ENCODE results near the gene CSRP1.
A peak's percentile ranks its signal among the peaks of the same experiment; 100 is the strongest.
"Not testable (repeated sequence)": the region's sequence is repeated elsewhere in the genome, so short reads cannot be mapped to it uniquely, and the experiment has no call there.

The CSRP1 gene

GRCh38 chr1:201487742-201488141 is 19.2 kb downstream of the CSRP1 start:
- no peaks in the 10 kb centered on the region for H3K36me3 ChIP-seq (ENCODE audit: control insufficient read depth, insufficient read depth, low read length)

GRCh38 chr1:201486187-201486586 is 20.7 kb downstream of the CSRP1 start:
- no peaks in the 10 kb centered on the region for H3K36me3 ChIP-seq (ENCODE audit: control insufficient read depth, insufficient read depth, low read length)
- H3K4me3 ChIP-seq (ENCODE audit: low read depth, low read length), result no peak overlapping the region

More at GRCh38 chr1:201487742-201488141, 19.2 kb downstream of the CSRP1 start:
- no peak overlapping the region for H3K4me3 ChIP-seq (ENCODE audit: low read depth, low read length)
- no peaks in the 10 kb centered on the region for H3K27me3 ChIP-seq (ENCODE audit: control insufficient read depth, insufficient read depth, low read length)
- H3K9ac ChIP-seq (ENCODE audit: low read depth, low read length), result no peak overlapping the region
- H3K9me3 ChIP-seq (ENCODE audit: control insufficient read depth, insufficient read depth, low read length), result no peaks in the 10 kb centered on the region
- H3K4me1 ChIP-seq (ENCODE audit: control insufficient read depth, insufficient read depth, low read length), result no peaks in the 10 kb centered on the region

GRCh38 chr1:201485184-201485774 is 21.6 kb downstream of the CSRP1 start:
- Histone ChIP-seq H3K9me3 (ENCODE audit: control insufficient read depth, insufficient read depth, low read length) (no peaks in the 10 kb centered on the region), H3K36me3 (ENCODE audit: control insufficient read depth, insufficient read depth, low read length) (no peaks in the 10 kb centered on the region), H3K4me3 (ENCODE audit: low read depth, low read length) (no peak overlapping the region), H3K4me1 (ENCODE audit: control insufficient read depth, insufficient read depth, low read length) (no peaks in the 10 kb centered on the region), H3K9ac (ENCODE audit: low read depth, low read length) (no peak overlapping the region), H3K27me3 (ENCODE audit: control insufficient read depth, insufficient read depth, low read length) (peaks cover 5% of the 10 kb centered on the region)

More at GRCh38 chr1:201486187-201486586, 20.7 kb downstream of the CSRP1 start:
- Histone ChIP-seq H3K27me3 (ENCODE audit: control insufficient read depth, insufficient read depth, low read length) (peaks cover 4% of the 10 kb centered on the region), H3K4me1 (ENCODE audit: control insufficient read depth, insufficient read depth, low read length) (no peaks in the 10 kb centered on the region), H3K9ac (ENCODE audit: low read depth, low read length) (no peak overlapping the region), H3K9me3 (ENCODE audit: control insufficient read depth, insufficient read depth, low read length) (no peaks in the 10 kb centered on the region)

- Histone ChIP-seq H3K9ac (ENCODE audit: low read depth, low read length) (no peak overlapping the region), H3K27me3 (ENCODE audit: control insufficient read depth, insufficient read depth, low read length) (peaks cover 5% of the 10 kb centered on the region), H3K4me1 (ENCODE audit: control insufficient read depth, insufficient read depth, low read length) (peaks cover 11% of the 10 kb centered on the region), H3K9me3 (ENCODE audit: control insufficient read depth, insufficient read depth, low read length) (no peaks in the 10 kb centered on the region), H3K4me3 (ENCODE audit: low read depth, low read length) (no peak overlapping the region), H3K36me3 (ENCODE audit: control insufficient read depth, insufficient read depth, low read length) (no peaks in the 10 kb centered on the region)
Measured at GRCh38 chr1:201483373-201483949, 23.5 kb downstream of the CSRP1 start.

GRCh38 chr1:201482755-201483154 is 24.2 kb downstream of the CSRP1 start:
- H3K27me3 ChIP-seq (ENCODE audit: control insufficient read depth, insufficient read depth, low read length), result peaks cover 5% of the 10 kb centered on the region
- H3K36me3 ChIP-seq (ENCODE audit: control insufficient read depth, insufficient read depth, low read length), result no peaks in the 10 kb centered on the region
- peaks cover 11% of the 10 kb centered on the region for H3K4me1 ChIP-seq (ENCODE audit: control insufficient read depth, insufficient read depth, low read length)
- no peak overlapping the region for H3K4me3 ChIP-seq (ENCODE audit: low read depth, low read length)
- H3K9me3 ChIP-seq (ENCODE audit: control insufficient read depth, insufficient read depth, low read length), result no peaks in the 10 kb centered on the region
- H3K9ac ChIP-seq (ENCODE audit: low read depth, low read length), result peak overlapping the region; percentile 55

- Histone ChIP-seq H3K36me3 (ENCODE audit: control insufficient read depth, insufficient read depth, low read length) (no peaks in the 10 kb centered on the region), H3K9me3 (ENCODE audit: control insufficient read depth, insufficient read depth, low read length) (no peaks in the 10 kb centered on the region), H3K4me3 (ENCODE audit: low read depth, low read length) (peak overlapping the region; percentile 82), H3K27me3 (ENCODE audit: control insufficient read depth, insufficient read depth, low read length) (peaks cover 5% of the 10 kb centered on the region), H3K9ac (ENCODE audit: low read depth, low read length) (peak overlapping the region; percentile 55), H3K4me1 (ENCODE audit: control insufficient read depth, insufficient read depth, low read length) (peaks cover 14% of the 10 kb centered on the region)
Measured at GRCh38 chr1:201481761-201482493, 25.0 kb downstream of the CSRP1 start.

- Histone ChIP-seq H3K9me3 (ENCODE audit: control insufficient read depth, insufficient read depth, low read length) (no peaks in the 10 kb centered on the region), H3K4me3 (ENCODE audit: low read depth, low read length) (peak overlapping the region; percentile 82), H3K9ac (ENCODE audit: low read depth, low read length) (peak overlapping the region; percentile 16), H3K27me3 (ENCODE audit: control insufficient read depth, insufficient read depth, low read length) (peaks cover 5% of the 10 kb centered on the region), H3K4me1 (ENCODE audit: control insufficient read depth, insufficient read depth, low read length) (peaks cover 14% of the 10 kb centered on the region), H3K36me3 (ENCODE audit: control insufficient read depth, insufficient read depth, low read length) (no peaks in the 10 kb centered on the region)
Measured at GRCh38 chr1:201481004-201481380, 25.9 kb downstream of the CSRP1 start.

GRCh38 chr1:201480231-201481003 is 26.5 kb downstream of the CSRP1 start:
- peaks cover 5% of the 10 kb centered on the region for H3K27me3 ChIP-seq (ENCODE audit: control insufficient read depth, insufficient read depth, low read length)
- peak overlapping the region; percentile 16 for H3K9ac ChIP-seq (ENCODE audit: low read depth, low read length)
- peaks cover 14% of the 10 kb centered on the region for H3K4me1 ChIP-seq (ENCODE audit: control insufficient read depth, insufficient read depth, low read length)
- no peaks in the 10 kb centered on the region for H3K36me3 ChIP-seq (ENCODE audit: control insufficient read depth, insufficient read depth, low read length)
- peak overlapping the region; percentile 82 for H3K4me3 ChIP-seq (ENCODE audit: low read depth, low read length)
- no peaks in the 10 kb centered on the region for H3K9me3 ChIP-seq (ENCODE audit: control insufficient read depth, insufficient read depth, low read length)

- Histone ChIP-seq H3K27me3 (ENCODE audit: control insufficient read depth, insufficient read depth, low read length) (peaks cover 7% of the 10 kb centered on the region), H3K9ac (ENCODE audit: low read depth, low read length) (no peak overlapping the region), H3K36me3 (ENCODE audit: control insufficient read depth, insufficient read depth, low read length) (no peaks in the 10 kb centered on the region), H3K4me3 (ENCODE audit: low read depth, low read length) (no peak overlapping the region), H3K4me1 (ENCODE audit: control insufficient read depth, insufficient read depth, low read length) (peaks cover 14% of the 10 kb centered on the region), H3K9me3 (ENCODE audit: control insufficient read depth, insufficient read depth, low read length) (no peaks in the 10 kb centered on the region)
Measured at GRCh38 chr1:201479201-201479730, 27.7 kb downstream of the CSRP1 start.

GRCh38 chr1:201478666-201479065 is 28.3 kb downstream of the CSRP1 start:
- not testable (repeated sequence) for H3K9me3 ChIP-seq (ENCODE audit: control insufficient read depth, insufficient read depth, low read length); H3K9ac ChIP-seq (ENCODE audit: low read depth, low read length); H3K36me3 ChIP-seq (ENCODE audit: control insufficient read depth, insufficient read depth, low read length); H3K4me3 ChIP-seq (ENCODE audit: low read depth, low read length); H3K27me3 ChIP-seq (ENCODE audit: control insufficient read depth, insufficient read depth, low read length)
- peaks cover 14% of the 10 kb centered on the region for H3K4me1 ChIP-seq (ENCODE audit: control insufficient read depth, insufficient read depth, low read length)

GRCh38 chr1:201476670-201477344 is 30.1 kb downstream of the CSRP1 start:
- H3K4me3 ChIP-seq (ENCODE audit: low read depth, low read length), result no peak overlapping the region
- peaks cover 14% of the 10 kb centered on the region for H3K4me1 ChIP-seq (ENCODE audit: control insufficient read depth, insufficient read depth, low read length)

More at GRCh38 chr1:201476670-201477344, 30.1 kb downstream of the CSRP1 start:
- Histone ChIP-seq H3K27me3 (ENCODE audit: control insufficient read depth, insufficient read depth, low read length) (peaks cover 12% of the 10 kb centered on the region), H3K9ac (ENCODE audit: low read depth, low read length) (no peak overlapping the region), H3K9me3 (ENCODE audit: control insufficient read depth, insufficient read depth, low read length) (no peaks in the 10 kb centered on the region), H3K36me3 (ENCODE audit: control insufficient read depth, insufficient read depth, low read length) (no peaks in the 10 kb centered on the region)
